Measurements from ENCODE around the gene CLN6.

DNA sequence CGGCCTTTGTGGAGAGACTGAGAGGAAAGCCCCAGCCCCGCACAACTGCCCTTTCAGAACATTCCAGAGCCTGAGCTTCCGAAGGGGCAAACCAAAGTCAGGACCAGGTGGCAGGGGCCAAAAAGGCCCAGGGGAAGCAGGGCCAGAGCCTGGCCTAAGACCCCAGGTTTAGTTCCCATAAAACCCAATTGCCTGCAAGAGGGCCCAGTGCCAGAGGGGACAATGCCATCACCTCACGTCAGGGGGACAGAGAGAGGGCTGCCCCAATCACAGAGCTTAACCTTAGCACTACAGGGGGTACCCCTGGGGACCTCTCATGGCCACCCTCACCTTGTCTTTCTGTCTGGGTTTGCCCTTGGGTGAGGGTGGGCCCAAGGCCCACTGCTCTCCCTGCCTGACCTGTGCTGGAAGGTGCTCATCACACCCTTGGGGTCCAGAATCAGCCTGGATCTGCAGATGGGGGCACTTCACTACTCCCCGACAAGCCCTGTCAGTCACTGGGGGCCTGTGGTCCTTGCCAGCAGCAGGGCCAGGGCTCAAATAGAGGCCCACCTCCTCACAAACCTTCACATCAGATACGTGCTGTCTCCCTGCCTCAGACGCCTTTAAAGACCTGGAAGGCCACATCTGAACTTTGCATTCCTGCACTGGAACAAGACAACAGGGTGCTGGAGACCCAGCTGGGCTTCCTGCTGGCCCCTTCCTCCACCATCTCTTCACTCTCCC lies 28.2 kb downstream of the CLN6 start:
- TF ChIP-seq CTCF (IDR thresholded peaks at IDR 0.05) (no peak), ZFX (IDR thresholded peaks at IDR 0.05; ENCODE audit: borderline replicate concordance) (no peak)
